ENCODE data around the gene RNF38. TPM values are rescaled to one million over a fixed set of nuclear protein-coding genes. Genes with fewer than 3 reads are reported as not detected.

RNF38 gene
- total RNA-seq, 2 donors from 2014 or later, result 8.9 to 14.0 TPM

DNA sequence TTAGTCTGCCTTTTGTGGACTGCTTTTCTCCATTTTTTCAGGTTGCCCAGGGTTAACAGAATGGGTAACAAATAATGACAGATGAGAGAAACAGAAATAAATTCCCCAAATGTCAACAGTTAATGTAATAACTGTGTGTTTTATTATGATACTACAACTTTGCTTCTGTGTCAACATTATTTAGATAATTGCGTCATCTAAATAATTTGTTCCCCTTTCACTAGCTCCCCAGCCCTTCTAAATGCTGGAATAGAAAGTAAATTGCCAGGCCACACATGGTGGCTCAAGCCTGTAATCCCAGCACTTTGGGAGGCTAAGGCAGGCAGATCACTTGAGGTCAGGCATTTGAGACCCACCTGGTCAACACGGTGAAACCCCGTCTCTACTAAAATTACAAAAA, 53.5 kb downstream of the RNF38 start:
- Histone ChIP-seq H3K27ac (no peak overlapping the region), H3K9me3 (no peaks in the 10 kb centered on the region), H3K4me3 (no peak overlapping the region), H3K36me3 (replicated peaks in 1 of 2; ENCODE audit: insufficient read depth in 1 of 2, low read depth in 2 of 2) (peaks cover 0 to 36% of the 10 kb centered on the region in 2 donors), H3K4me1 (no peaks in the 10 kb centered on the region), H3K27me3 (no peaks in the 10 kb centered on the region)
- DNase-seq (no peak), ATAC-seq (no peak)
- WGBS, 2 donors, result 91 to 95% methylated on average over 3 of the region's 3 CpGs
- intact Hi-C loops (cut with DNase I), result no loop called here
- TF ChIP-seq, protein P1, sequence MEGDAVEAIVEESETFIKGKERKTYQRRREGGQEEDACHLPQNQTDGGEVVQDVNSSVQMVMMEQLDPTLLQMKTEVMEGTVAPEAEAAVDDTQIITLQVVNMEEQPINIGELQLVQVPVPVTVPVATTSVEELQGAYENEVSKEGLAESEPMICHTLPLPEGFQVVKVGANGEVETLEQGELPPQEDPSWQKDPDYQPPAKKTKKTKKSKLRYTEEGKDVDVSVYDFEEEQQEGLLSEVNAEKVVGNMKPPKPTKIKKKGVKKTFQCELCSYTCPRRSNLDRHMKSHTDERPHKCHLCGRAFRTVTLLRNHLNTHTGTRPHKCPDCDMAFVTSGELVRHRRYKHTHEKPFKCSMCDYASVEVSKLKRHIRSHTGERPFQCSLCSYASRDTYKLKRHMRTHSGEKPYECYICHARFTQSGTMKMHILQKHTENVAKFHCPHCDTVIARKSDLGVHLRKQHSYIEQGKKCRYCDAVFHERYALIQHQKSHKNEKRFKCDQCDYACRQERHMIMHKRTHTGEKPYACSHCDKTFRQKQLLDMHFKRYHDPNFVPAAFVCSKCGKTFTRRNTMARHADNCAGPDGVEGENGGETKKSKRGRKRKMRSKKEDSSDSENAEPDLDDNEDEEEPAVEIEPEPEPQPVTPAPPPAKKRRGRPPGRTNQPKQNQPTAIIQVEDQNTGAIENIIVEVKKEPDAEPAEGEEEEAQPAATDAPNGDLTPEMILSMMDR (IDR thresholded peaks at IDR 0.05), result no peak
- no peak for TF ChIP-seq POLR2A (IDR thresholded peaks at IDR 0.05)

DNA sequence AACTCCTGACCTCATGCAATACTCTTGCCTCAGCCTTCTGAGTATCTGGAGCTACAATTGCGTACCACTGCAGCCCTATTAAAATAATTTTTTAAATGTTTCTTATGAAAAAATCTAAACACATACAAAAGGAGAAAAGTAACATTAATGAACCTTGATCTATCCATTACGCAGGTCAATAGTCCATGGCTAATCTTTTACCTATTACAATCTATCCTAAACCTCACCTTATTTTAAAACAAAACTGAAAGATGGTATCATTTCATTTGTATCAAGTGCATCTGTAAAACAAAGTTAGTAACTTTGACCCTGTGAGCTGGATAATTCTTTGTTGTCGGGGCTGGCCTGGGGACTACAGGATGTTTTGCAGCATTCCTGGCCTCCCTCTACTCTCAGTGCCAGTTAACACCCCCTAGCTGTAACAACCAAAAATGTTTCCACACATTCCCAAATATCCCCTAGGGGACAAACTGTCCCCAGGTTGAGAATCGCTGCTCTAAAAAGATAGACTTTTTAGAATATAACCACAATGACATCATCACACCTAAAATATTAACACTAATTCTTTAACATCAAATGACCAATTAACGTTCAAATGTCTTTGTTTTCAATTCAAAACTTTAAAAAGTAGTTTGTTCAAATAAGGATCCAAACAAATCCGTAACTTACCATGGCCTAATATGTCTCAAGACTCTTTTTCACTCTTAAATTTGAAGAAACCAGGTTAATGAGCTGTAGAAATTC, 54.8 kb downstream of the RNF38 start:
- Histone ChIP-seq H3K27me3 (no peaks in the 10 kb centered on the region), H3K27ac (no peak overlapping the region), H3K36me3 (replicated peaks in 1 of 2; ENCODE audit: insufficient read depth in 1 of 2, low read depth in 2 of 2) (peaks cover 0 to 36% of the 10 kb centered on the region in 2 donors), H3K9me3 (no peaks in the 10 kb centered on the region), H3K4me3 (no peak overlapping the region), H3K4me1 (no peaks in the 10 kb centered on the region)
- intact Hi-C loops (cut with DNase I), result no loop called here
- 88% methylated on average over 6 of the region's 6 CpGs for WGBS, 2 donors
- TF ChIP-seq, protein P1 (IDR thresholded peaks at IDR 0.05), result no peak
- TF ChIP-seq POLR2A (IDR thresholded peaks at IDR 0.05), result no peak
- DNase-seq (no peak), ATAC-seq (no peak)

DNA sequence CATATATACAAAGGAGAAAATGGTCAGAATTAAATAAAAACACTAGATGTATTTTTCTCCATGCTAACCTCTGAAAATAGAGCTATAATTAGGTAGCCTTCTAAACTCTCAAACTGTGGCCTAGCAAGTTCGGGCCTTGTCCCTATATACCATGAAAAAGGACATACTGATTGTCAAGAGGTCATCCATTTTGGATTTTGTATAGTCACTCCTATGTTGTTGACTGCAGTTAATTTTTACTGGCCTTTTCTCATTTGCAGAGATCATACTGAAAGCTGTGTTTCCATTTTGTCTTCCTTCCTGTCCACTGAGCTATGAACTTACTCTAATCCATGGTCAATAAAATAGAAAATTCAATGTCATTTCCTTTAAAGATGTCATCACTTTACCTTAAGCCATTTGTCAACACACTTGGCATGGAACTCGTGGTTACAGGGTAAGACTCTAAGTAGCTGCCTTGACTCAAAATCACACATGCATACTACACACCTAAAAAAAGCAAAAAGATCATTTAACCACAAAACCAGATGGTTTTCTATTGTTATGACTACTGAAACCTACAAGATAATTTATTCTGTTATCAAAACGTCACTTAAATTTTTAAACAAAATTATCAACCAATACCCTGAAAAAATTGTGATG, 58.0 kb downstream of the RNF38 start:
- DNase-seq (no peak), ATAC-seq (no peak)
- TF ChIP-seq, protein P1 (IDR thresholded peaks at IDR 0.05), result no peak
- TF ChIP-seq POLR2A (IDR thresholded peaks at IDR 0.05), result no peak
- Histone ChIP-seq H3K27me3 (no peaks in the 10 kb centered on the region), H3K9me3 (no peaks in the 10 kb centered on the region), H3K27ac (no peak overlapping the region), H3K36me3 (replicated peaks in 1 of 2; ENCODE audit: insufficient read depth in 1 of 2, low read depth in 2 of 2) (peaks cover 0 to 36% of the 10 kb centered on the region in 2 donors), H3K4me3 (no peak overlapping the region), H3K4me1 (no peaks in the 10 kb centered on the region)
- intact Hi-C loops (cut with DNase I), result no loop called here
- 68 to 82% methylated on average over 3 of the region's 3 CpGs for WGBS, 2 donors

DNA sequence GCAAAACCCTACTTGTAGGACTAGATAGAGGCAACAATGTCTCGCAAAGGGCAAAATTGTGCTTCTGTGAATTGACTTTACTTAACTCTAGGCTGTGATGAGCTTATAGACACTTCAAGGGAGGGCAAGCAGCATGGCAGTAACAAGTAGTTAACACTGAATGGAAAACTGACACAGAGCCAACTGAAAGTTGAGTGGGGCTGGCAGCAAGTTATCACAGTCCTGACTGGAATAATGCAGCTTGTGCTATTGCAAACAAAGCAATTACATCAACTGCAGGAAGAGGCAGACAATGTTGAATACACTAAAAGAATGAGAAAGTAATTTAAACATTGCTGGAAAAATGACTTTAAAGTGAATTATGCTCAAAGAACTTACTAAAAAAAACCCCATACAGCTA, 62.2 kb downstream of the RNF38 start:
- H3K36me3 ChIP-seq (replicated peaks in 1 of 2; ENCODE audit: insufficient read depth in 1 of 2, low read depth in 2 of 2), result peaks cover 0 to 19% of the 10 kb centered on the region in 2 donors

More for the DNA sequence above, 62.2 kb downstream of the RNF38 start:
- H3K27me3 ChIP-seq, result no peaks in the 10 kb centered on the region
- WGBS, 2 donors, result 94 to 96% methylated on average over 1 of the region's 1 CpG
- H3K9me3 ChIP-seq, result no peaks in the 10 kb centered on the region
- no peaks in the 10 kb centered on the region for H3K4me1 ChIP-seq
- no peak overlapping the region for H3K4me3 ChIP-seq
- ATAC-seq, result no peak
- TF ChIP-seq, protein P1 (IDR thresholded peaks at IDR 0.05), result no peak
- TF ChIP-seq POLR2A (IDR thresholded peaks at IDR 0.05), result no peak
- no peak for DNase-seq
- no peak overlapping the region for H3K27ac ChIP-seq
- intact Hi-C loops (cut with DNase I), result no loop called here
